ENCODE results near the gene EPB41. TPM values are rescaled to one million over a fixed set of nuclear protein-coding genes. Genes with fewer than 3 reads are reported as not detected.
"Not testable (repeated sequence)": the region's sequence is repeated elsewhere in the genome, so short reads cannot be mapped to it uniquely, and the experiment has no call there.

EPB41 gene
- total and polyA plus RNA-seq, 2 of the 4 experiments (the other 2 are of a cell fraction), result 4.6 to 10.0 TPM

DNA sequence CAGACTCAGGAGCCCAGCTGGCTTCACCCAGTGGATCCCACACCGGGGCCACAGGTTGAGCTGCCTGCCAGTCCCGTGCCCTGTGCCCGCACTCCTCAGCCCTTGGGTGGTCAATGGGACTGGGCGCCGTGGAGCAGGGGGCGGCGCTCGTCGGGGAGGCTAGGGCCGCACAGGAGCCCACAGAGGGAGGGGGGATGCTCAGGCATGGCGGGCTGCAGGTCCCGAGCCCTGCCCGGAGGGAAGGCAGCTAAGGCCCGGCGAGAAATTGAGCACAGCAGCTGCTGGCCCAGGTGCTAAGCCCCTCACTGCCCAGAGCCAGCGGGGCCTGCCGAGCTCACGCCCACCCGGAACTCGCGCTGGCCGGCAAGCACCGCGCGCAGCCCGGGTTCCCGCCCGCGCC lies 216.7 kb downstream of the EPB41 start:
- H3K4me1 ChIP-seq (ENCODE audit: control insufficient read depth, insufficient read depth, low read length); H3K4ac ChIP-seq (ENCODE audit: low read depth, low read length); BruUV-seq (replicated peaks); H3K36me3 ChIP-seq (ENCODE audit: control insufficient read depth, insufficient read depth, low read length); dilution Hi-C loops (cut with HindIII; ENCODE audit: low sequenced_read_pairs, unreplicated experiment); H4K91ac ChIP-seq (ENCODE audit: insufficient read depth, low read depth, low read length); H3K9me1 ChIP-seq (ENCODE audit: insufficient read depth, low read length); CTCF ChIA-PET; H2BK5ac ChIP-seq (ENCODE audit: low read depth, low read length, poor library complexity, severe bottlenecking); H4K5ac ChIP-seq (ENCODE audit: low read depth, low read length); H3K27me3 ChIP-seq (ENCODE audit: control insufficient read depth, insufficient read depth, low read length); H3K4me3 ChIP-seq (ENCODE audit: insufficient read depth, low read depth, low read length); H4K20me1 ChIP-seq (ENCODE audit: insufficient read depth, low read length); in situ Hi-C loops (cut with MboI; ENCODE audit: low sequenced_read_pairs); DNase-seq; H2BK20ac ChIP-seq (ENCODE audit: low read depth, low read length); H4K8ac ChIP-seq (ENCODE audit: low read depth in 2 of 2, low read length in 2 of 2); H3K9me3 ChIP-seq (ENCODE audit: control insufficient read depth, insufficient read depth, low read length); ATAC-seq (ENCODE audit: low read depth); POLR2A ChIA-PET (ENCODE audit: unreplicated experiment); H3K56ac ChIP-seq (ENCODE audit: extremely low read depth, insufficient read depth, low read length); H3K14ac ChIP-seq (replicated peaks; ENCODE audit: low read depth, low read length); H2BK15ac ChIP-seq (ENCODE audit: low read depth, low read length); H3K9ac ChIP-seq (ENCODE audit: low read depth, low read length); H3K27ac ChIP-seq (ENCODE audit: insufficient read depth, low read length); H3K4me2 ChIP-seq (ENCODE audit: low read depth, low read length); H2AK5ac ChIP-seq (ENCODE audit: low read depth, low read length); H2BK120ac ChIP-seq (ENCODE audit: low read depth, low read length); H3K23ac ChIP-seq (ENCODE audit: low read depth, low read length); intact Hi-C loops (cut with micrococcal nuclease); H3K79me1 ChIP-seq (ENCODE audit: low read depth in 1 of 2, low read length in 2 of 2); H2AFZ ChIP-seq (replicated peaks; ENCODE audit: low read length, poor library complexity); H3K18ac ChIP-seq (ENCODE audit: low read depth, low read length); H2AK9ac ChIP-seq (replicated peaks; ENCODE audit: low read depth, low read length, poor library complexity): not testable (repeated sequence)
- WGBS, 2 experiments (ENCODE audit: extremely low coverage in 2 of 2, insufficient read length in 1 of 2), result no CpG with 5 or more reads among the region's 29 CpGs

Data from IMR-90 (cell line).